Cortex of kidney (tissue), 1 donor: ENCODE data around the gene DERL3.

Source experiments
- DNase-seq: peaks from one replicate; lab custom pipeline; 2025; lab: John Stamatoyannopoulos, UW

Gene DERL3

GRCh38 chr22:23847310-23847920, 8.6 kb upstream of the DERL3 start:
- no peak for DNase-seq

GRCh38 chr22:23846081-23846469, 7.3 kb upstream of the DERL3 start:
- no peak for DNase-seq

GRCh38 chr22:23845265-23846080, 6.7 kb upstream of the DERL3 start:
- no peak for DNase-seq

- no peak for DNase-seq
These were observed 6.0 kb upstream of the DERL3 start for GRCh38 chr22:23844739-23845202.

GRCh38 chr22:23842599-23842998, 3.8 kb upstream of the DERL3 start:
- DNase-seq = no peak

GRCh38 chr22:23841736-23842445, 3.1 kb upstream of the DERL3 start:
- DNase-seq = no peak

GRCh38 chr22:23841292-23841691, 2.5 kb upstream of the DERL3 start:
- no peak for DNase-seq

GRCh38 chr22:23840026-23840425, 1.2 kb upstream of the DERL3 start:
- no peak for DNase-seq

- no peak for DNase-seq
These were observed 710 bp downstream of the DERL3 start for GRCh38 chr22:23837911-23838680.

GRCh38 chr22:23837496-23837859, 1.3 kb downstream of the DERL3 start:
- DNase-seq = no peak

GRCh38 chr22:23836692-23837495, 1.9 kb downstream of the DERL3 start:
- no peak for DNase-seq

GRCh38 chr22:23836281-23836680, 2.5 kb downstream of the DERL3 start:
- no peak for DNase-seq

GRCh38 chr22:23835484-23836144, 3.2 kb downstream of the DERL3 start:
- no peak for DNase-seq

- DNase-seq = no peak
These were observed 3.9 kb downstream of the DERL3 start for GRCh38 chr22:23834793-23835483.

GRCh38 chr22:23834406-23834792, 4.4 kb downstream of the DERL3 start:
- DNase-seq = no peak

GRCh38 chr22:23833911-23834317, 4.9 kb downstream of the DERL3 start:
- DNase-seq = no peak

GRCh38 chr22:23833017-23833751, 5.6 kb downstream of the DERL3 start:
- DNase-seq = no peak

- DNase-seq = no peak
These were observed 6.4 kb downstream of the DERL3 start for GRCh38 chr22:23832226-23833016.

- no peak for DNase-seq
These were observed 7.0 kb downstream of the DERL3 start for GRCh38 chr22:23831781-23832180.
